CD8-positive, alpha-beta memory T cell (primary cell): Measurements from ENCODE around the gene CENPE. TPM values are rescaled to one million over a fixed set of nuclear protein-coding genes. Genes with fewer than 3 reads are reported as not detected.
"Not testable (repeated sequence)": the region's sequence is repeated elsewhere in the genome, so short reads cannot be mapped to it uniquely, and the experiment has no call there.

ENCODE experiments used
- CTCF ChIA-PET: fragments of 350-600 bp; sonication (Branson Sonifier 250); formaldehyde crosslinking; loops from one replicate; lab custom pipeline; 2021; ENCODE audit warnings: antibody characterized with exemption; lab: Charles Lee
- POLR2A ChIA-PET: fragments of 350-600 bp; sonication (Branson Sonifier 250); formaldehyde crosslinking; loops from one replicate; lab custom pipeline; 2021; ENCODE audit warnings: antibody characterized with exemption; lab: Charles Lee
- DNase-seq, 5 donors: peaks; one replicate each; pipeline versions ENCODE4 v3.0.0 to v3.0.0-alpha.2; 2020 to 2022; ENCODE audit warnings: mixed read lengths in 1 of 5
- H3K27ac ChIP-seq: one replicate; pipeline ENCODE4 v1.7.0; 2013; ENCODE audit warnings: low read depth, mild to moderate bottlenecking, low read length, moderate library complexity
- H3K27me3 ChIP-seq: 2 replicates; pipeline ENCODE4 v1.7.0; 2013; ENCODE audit warnings: low read length, mild to moderate bottlenecking; ENCODE audit not compliant: insufficient read depth, poor library complexity, severe bottlenecking
- H3K36me3 ChIP-seq: 2 replicates; pipeline ENCODE4 v1.7.0; 2013; ENCODE audit warnings: mild to moderate bottlenecking, low read length, moderate library complexity; ENCODE audit not compliant: insufficient read depth
- H3K4me1 ChIP-seq: 2 replicates; pipeline ENCODE4 v1.7.0; 2013; ENCODE audit warnings: mild to moderate bottlenecking, low read length, moderate library complexity; ENCODE audit not compliant: insufficient read depth
- H3K4me3 ChIP-seq: 2 replicates; pipeline ENCODE4 v1.7.0; 2013; ENCODE audit warnings: mild to moderate bottlenecking, low read length
- H3K9me3 ChIP-seq: 2 replicates; pipeline ENCODE4 v1.7.0; 2013; ENCODE audit warnings: mild to moderate bottlenecking, low read length
- H3K27ac Mint-ChIP-seq, 8 donors: one replicate each; pipeline ENCODE4 v1.8.0; 2020 to 2021; ENCODE audit warnings: mixed read lengths in 8 of 8, mild to moderate bottlenecking in 6 of 8, inconsistent platforms in 3 of 8, moderate library complexity in 3 of 8
- H3K27me3 Mint-ChIP-seq, 2 donors: one replicate each; pipeline ENCODE4 v1.8.0; 2020 to 2021; ENCODE audit warnings: mixed read lengths in 2 of 2, mild to moderate bottlenecking in 1 of 2, moderate library complexity in 1 of 2
- H3K36me3 Mint-ChIP-seq, 3 donors: one replicate each; pipeline ENCODE4 v1.8.0; 2020 to 2021; ENCODE audit warnings: mixed read lengths in 3 of 3, inconsistent platforms in 1 of 3, mild to moderate bottlenecking in 1 of 3
- H3K4me1 Mint-ChIP-seq, 3 donors: one replicate each; pipeline ENCODE4 v1.8.0; 2020 to 2021; ENCODE audit warnings: mixed read lengths in 3 of 3, inconsistent platforms in 1 of 3, mild to moderate bottlenecking in 1 of 3
- H3K4me3 Mint-ChIP-seq, 7 donors: one replicate each; pipeline ENCODE4 v1.8.0; 2020 to 2021; ENCODE audit warnings: mixed read lengths in 7 of 7, mild to moderate bottlenecking in 6 of 7, moderate library complexity in 4 of 7, inconsistent platforms in 2 of 7
- H3K9me3 Mint-ChIP-seq, 5 donors: one replicate each; pipeline ENCODE4 v1.8.0; 2020 to 2022; ENCODE audit warnings: mixed read lengths in 5 of 5, mild to moderate bottlenecking in 3 of 5, moderate library complexity in 2 of 5, inconsistent platforms in 1 of 5
- polyA plus RNA-seq: library from polyadenylated mRNA; unstranded; fragments of 300-500 nt; fragmentation: Illumina TruSeq; gene quantifications from one replicate; pipeline ENCODE4 v1.2.3, GENCODE V29; 2021
- total RNA-seq, 2 experiments: library from RNA; stranded (reverse); gene quantifications; one replicate each; pipeline ENCODE4 v1.2.3, GENCODE V29; 2021

Gene CENPE
- total and polyA plus RNA-seq, 3 experiments from 2014 or later, result 1.1 to 22.9 (median 19.7) TPM

DNA sequence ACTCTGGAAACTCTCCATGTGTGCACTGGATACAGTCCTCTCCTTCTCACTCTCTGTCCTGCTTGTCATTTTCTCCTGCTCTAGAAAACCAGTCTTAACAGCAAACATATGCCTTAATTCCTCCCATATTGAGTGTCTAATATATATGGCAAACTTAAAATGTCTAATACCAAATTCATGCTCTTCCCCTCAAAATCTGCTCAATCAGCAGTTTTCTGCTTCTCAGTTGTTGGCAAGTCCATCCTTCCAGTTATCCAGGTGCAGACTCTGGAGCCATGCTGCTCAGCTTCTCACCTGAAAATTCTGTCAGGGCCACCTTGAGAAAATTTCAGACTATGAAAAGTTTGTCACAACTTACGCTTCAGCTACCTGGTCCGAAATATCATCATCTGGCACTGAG lies 3.1 kb upstream of the CENPE start:
- CTCF ChIA-PET, result no interaction called here
- POLR2A ChIA-PET, result no interaction called here
- no peak overlapping the region for H3K27ac Mint-ChIP-seq

GRCh38 chr4:103199009-103199408 lies 866 bp upstream of the CENPE start:
- H3K4me1 ChIP-seq, result peaks cover 13% of the 10 kb centered on the region
- H3K4me3 Mint-ChIP-seq, result peak overlapping the region; percentile 90 to 99 (median 97)
- peak overlapping the region; percentile 84 for H3K27ac ChIP-seq
- ChIA-PET POLR2A (no interaction called here), CTCF (no interaction called here)
- peaks cover 1 to 7% of the 10 kb centered on the region in 2 donors for H3K27me3 Mint-ChIP-seq
- peak overlapping the region in 5 of 8 donors; percentile 91 to 100 (median 99) for H3K27ac Mint-ChIP-seq
- H3K4me3 ChIP-seq, result peak overlapping the region; percentile 71
- no peak for DNase-seq
- H3K9me3 ChIP-seq, result no peaks in the 10 kb centered on the region
- peaks cover 0 to 4% (median 0%) of the 10 kb centered on the region in 3 donors for H3K36me3 Mint-ChIP-seq
- H3K36me3 ChIP-seq, result no peaks in the 10 kb centered on the region
- H3K9me3 Mint-ChIP-seq, result no peaks in the 10 kb centered on the region
- peaks cover 10 to 21% (median 17%) of the 10 kb centered on the region in 3 donors for H3K4me1 Mint-ChIP-seq
- no peaks in the 10 kb centered on the region for H3K27me3 ChIP-seq

More for the DNA sequence above, 3.1 kb upstream of the CENPE start:
- DNase-seq, result no peak
- peaks cover 13% of the 10 kb centered on the region for H3K4me1 ChIP-seq
- peaks cover 10 to 14% (median 13%) of the 10 kb centered on the region in 3 donors for H3K4me1 Mint-ChIP-seq
- peaks cover 0 to 4% (median 0%) of the 10 kb centered on the region in 3 donors for H3K36me3 Mint-ChIP-seq
- peaks cover 1 to 7% of the 10 kb centered on the region in 2 donors for H3K27me3 Mint-ChIP-seq
- H3K9me3 Mint-ChIP-seq, result no peaks in the 10 kb centered on the region
- peak overlapping the region in 1 of 7 donors; percentile 16 for H3K4me3 Mint-ChIP-seq
- H3K27ac ChIP-seq, result no peak overlapping the region
- no peaks in the 10 kb centered on the region for H3K36me3 ChIP-seq
- H3K27me3 ChIP-seq, result no peaks in the 10 kb centered on the region
- H3K4me3 ChIP-seq, result no peak overlapping the region
- no peaks in the 10 kb centered on the region for H3K9me3 ChIP-seq

GRCh38 chr4:103197765-103198110 lies 405 bp downstream of the CENPE start:
- peaks cover 0 to 4% (median 0%) of the 10 kb centered on the region in 3 donors for H3K36me3 Mint-ChIP-seq
- H3K27ac Mint-ChIP-seq, result peak overlapping the region; percentile 69 to 100 (median 94)
- Histone ChIP-seq H3K27me3 (no peaks in the 10 kb centered on the region), H3K4me3 (peak overlapping the region; percentile 71), H3K9me3 (no peaks in the 10 kb centered on the region), H3K4me1 (peaks cover 13% of the 10 kb centered on the region), H3K27ac (peak overlapping the region; percentile 84), H3K36me3 (no peaks in the 10 kb centered on the region)
- H3K4me3 Mint-ChIP-seq, result peak overlapping the region; percentile 90 to 99 (median 97)
- ChIA-PET POLR2A (no interaction called here), CTCF (no interaction called here)
- DNase-seq, result no peak
- peaks cover 1 to 7% of the 10 kb centered on the region in 2 donors for H3K27me3 Mint-ChIP-seq
- H3K9me3 Mint-ChIP-seq, result no peaks in the 10 kb centered on the region
- H3K4me1 Mint-ChIP-seq, result peaks cover 10 to 21% (median 17%) of the 10 kb centered on the region in 3 donors

- POLR2A ChIA-PET, result no interaction called here
Measured at GRCh38 chr4:103193457-103193856, 4.7 kb downstream of the CENPE start.

DNA sequence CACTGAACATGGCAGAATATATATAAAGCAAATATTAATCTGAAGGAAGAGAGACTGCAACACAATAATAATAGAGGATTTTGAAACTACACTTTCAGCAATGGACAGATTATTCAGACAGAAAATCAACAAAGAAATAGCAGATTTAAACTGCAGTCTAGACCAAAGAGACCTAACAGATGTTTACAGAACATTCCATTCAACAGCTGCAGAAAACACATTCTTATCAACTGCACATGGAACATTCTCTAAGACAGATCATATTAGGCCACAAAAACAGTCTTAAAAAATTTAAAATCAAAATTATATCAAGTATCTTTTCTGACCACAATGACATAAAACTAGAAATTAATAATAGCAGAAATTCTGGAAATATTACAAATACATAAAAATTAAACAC lies 27.1 kb downstream of the CENPE start:
- peaks cover 0 to 24% (median 0%) of the 10 kb centered on the region in 3 donors for H3K4me1 Mint-ChIP-seq
- H3K4me3 Mint-ChIP-seq, result no peak overlapping the region
- H3K36me3 Mint-ChIP-seq, result peaks cover 6 to 26% (median 10%) of the 10 kb centered on the region in 3 donors
- H3K27me3 Mint-ChIP-seq, result no peaks in the 10 kb centered on the region
- ChIA-PET POLR2A (no interaction called here), CTCF (no interaction called here)
- Histone ChIP-seq H3K27me3 (no peaks in the 10 kb centered on the region), H3K4me3 (no peak overlapping the region), H3K9me3 (no peaks in the 10 kb centered on the region), H3K4me1 (no peaks in the 10 kb centered on the region), H3K27ac (no peak overlapping the region), H3K36me3 (no peaks in the 10 kb centered on the region)
- no peak overlapping the region for H3K27ac Mint-ChIP-seq
- DNase-seq, result no peak
- peaks cover 10 to 20% (median 11%) of the 10 kb centered on the region in 5 donors for H3K9me3 Mint-ChIP-seq

More at GRCh38 chr4:103193457-103193856, 4.7 kb downstream of the CENPE start:
- Histone ChIP-seq H3K9me3 (no peaks in the 10 kb centered on the region), H3K36me3 (no peaks in the 10 kb centered on the region), H3K4me3 (no peak overlapping the region), H3K27me3 (no peaks in the 10 kb centered on the region), H3K4me1 (peaks cover 9% of the 10 kb centered on the region), H3K27ac (no peak overlapping the region)
- H3K27me3 Mint-ChIP-seq, result peaks cover 0 to 1% of the 10 kb centered on the region in 2 donors
- DNase-seq, result no peak
- peaks cover 10 to 27% (median 14%) of the 10 kb centered on the region in 3 donors for H3K4me1 Mint-ChIP-seq
- no peaks in the 10 kb centered on the region for H3K9me3 Mint-ChIP-seq
- H3K36me3 Mint-ChIP-seq, result peaks cover 0 to 2% (median 1%) of the 10 kb centered on the region in 3 donors
- H3K27ac Mint-ChIP-seq, result no peak overlapping the region
- CTCF ChIA-PET, result no interaction called here
- H3K4me3 Mint-ChIP-seq, result no peak overlapping the region

- H3K27ac ChIP-seq, DNase-seq, H3K36me3 ChIP-seq, POLR2A ChIA-PET, H3K4me3 Mint-ChIP-seq, CTCF ChIA-PET, H3K27me3 Mint-ChIP-seq, H3K4me1 ChIP-seq, H3K4me3 ChIP-seq, H3K27me3 ChIP-seq, H3K27ac Mint-ChIP-seq, H3K9me3 ChIP-seq: not testable (repeated sequence)
- Mint-ChIP-seq H3K36me3 (peaks cover 6 to 26% (median 11%) of the 10 kb centered on the region in 3 donors), H3K9me3 (peaks cover 10 to 20% (median 11%) of the 10 kb centered on the region in 5 donors), H3K4me1 (peaks cover 0 to 19% (median 0%) of the 10 kb centered on the region in 3 donors)
Measured at GRCh38 chr4:103169750-103170149, 28.4 kb downstream of the CENPE start.

DNA sequence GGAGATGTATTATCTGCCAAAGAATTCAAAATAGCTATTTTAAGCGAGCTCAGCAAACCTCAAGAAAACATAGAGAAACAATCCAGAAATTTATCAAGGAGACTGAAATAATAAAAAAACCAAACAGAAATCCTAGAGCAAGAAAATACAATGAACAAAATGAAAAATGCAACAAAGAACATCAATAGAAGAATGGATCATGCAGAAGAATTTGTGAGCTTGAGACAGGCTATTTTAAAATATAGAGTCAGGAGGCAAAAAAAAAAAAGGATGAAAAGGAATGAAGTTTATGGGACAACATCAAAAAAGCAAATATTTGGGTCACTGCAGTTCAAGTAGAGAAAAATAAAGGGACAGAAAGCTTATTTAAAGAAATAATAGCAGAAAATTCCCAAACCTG lies 29.1 kb downstream of the CENPE start:
- Histone ChIP-seq H3K27me3 (no peaks in the 10 kb centered on the region), H3K36me3 (no peaks in the 10 kb centered on the region), H3K9me3 (no peaks in the 10 kb centered on the region), H3K4me1 (no peaks in the 10 kb centered on the region), H3K4me3 (no peak overlapping the region), H3K27ac (no peak overlapping the region)
- Mint-ChIP-seq H3K4me1 (peaks cover 0 to 19% (median 0%) of the 10 kb centered on the region in 3 donors), H3K9me3 (peaks cover 10 to 20% (median 11%) of the 10 kb centered on the region in 5 donors), H3K27me3 (no peaks in the 10 kb centered on the region), H3K27ac (peak overlapping the region in 1 of 8 donors; percentile 7), H3K36me3 (peaks cover 6 to 26% (median 11%) of the 10 kb centered on the region in 3 donors), H3K4me3 (no peak overlapping the region)
- POLR2A ChIA-PET, result no interaction called here
- DNase-seq, result no peak
- CTCF ChIA-PET, result no interaction called here

GRCh38 chr4:103162176-103162575 lies 36.0 kb downstream of the CENPE start:
- H3K4me3 ChIP-seq, result no peak overlapping the region
- ChIA-PET CTCF (no interaction called here), POLR2A (no interaction called here)
- H3K36me3 ChIP-seq, result no peaks in the 10 kb centered on the region
- H3K27me3 Mint-ChIP-seq, result peaks cover 0 to 2% of the 10 kb centered on the region in 2 donors
- DNase-seq, result no peak
- no peaks in the 10 kb centered on the region for H3K9me3 ChIP-seq
- H3K4me1 ChIP-seq, result no peaks in the 10 kb centered on the region
- peaks cover 5 to 7% (median 5%) of the 10 kb centered on the region in 3 donors for H3K4me1 Mint-ChIP-seq
- H3K4me3 Mint-ChIP-seq, result no peak overlapping the region
- peaks cover 0 to 6% (median 4%) of the 10 kb centered on the region in 3 donors for H3K36me3 Mint-ChIP-seq
- H3K9me3 Mint-ChIP-seq, result peaks cover 0 to 3% (median 0%) of the 10 kb centered on the region in 5 donors
- H3K27ac Mint-ChIP-seq, result no peak overlapping the region
- H3K27ac ChIP-seq, result no peak overlapping the region
- H3K27me3 ChIP-seq, result no peaks in the 10 kb centered on the region
